Pancreas (tissue), 10 donors: ENCODE results near the gene MRPL4. TPM values are rescaled to one million over a fixed set of nuclear protein-coding genes. Genes with fewer than 3 reads are reported as not detected.
A peak's percentile ranks its signal among the peaks of the same experiment; 100 is the strongest.

ENCODE experiments used
- ATAC-seq, 4 donors: fragments of 200-7000 bp; cut with Tn5 transposase; one replicate each; pipeline versions ENCODE4 v1.8.0 to v1.9.1; 2020; ENCODE audit warnings: mild to moderate bottlenecking in 4 of 4, moderate library complexity in 4 of 4
- DNase-seq, 6 donors: peaks; one replicate each; pipeline ENCODE4 v3.0.0-alpha.2; 2020
- FAIRE-seq: peaks from 2 replicates; lab custom pipeline; 2012; peaks lifted over from hg19 to GRCh38; lab: Jason Lieb, UNC
- H3K27ac ChIP-seq, 4 donors: fragments of 200-600 bp; sonication (generic); 1 replicate in 3 of 4; 2 replicates in 1 of 4; pipeline versions ENCODE4 v1.5.0 to v1.8.0; 2020
- H3K27me3 ChIP-seq, 4 donors: fragments of 200-600 bp; one replicate each; pipeline ENCODE4 v1.8.0; 2021
- H3K36me3 ChIP-seq, 3 donors: fragments of 200-600 bp; sonication (generic) in 1 of 3; one replicate each; pipeline versions ENCODE4 v1.5.0 to v1.8.0; 2020 to 2021
- H3K4me1 ChIP-seq, 3 donors: fragments of 200-600 bp; one replicate each; pipeline ENCODE4 v1.8.0; 2021
- H3K4me3 ChIP-seq, 4 donors: fragments of 200-600 bp; sonication (generic) in 2 of 4; one replicate each; pipeline versions ENCODE4 v1.5.0 to v1.8.0; 2020 to 2021
- H3K9me3 ChIP-seq, 4 donors: fragments of 200-600 bp; one replicate each; pipeline ENCODE4 v1.8.0; 2021
- CTCF ChIP-seq, 4 donors: fragments of 200-600 bp; sonication (generic) in 3 of 4; IDR thresholded peaks; one replicate each; pipeline versions ENCODE4 v1.5.0 to v1.8.0; 2021; ENCODE audit warnings: antibody characterized with exemption in 4 of 4
- WGBS, 2 donors: extraction: QIAGEN DNeasy Blood & Tissue Kit; methylation state at CpG; one replicate each; pipeline ENCODE4 v1.1.7; 2013; 5-methylcytosine and 5-hydroxymethylcytosine counted together
- intact Hi-C, 3 donors: fragments of 100-400 bp; cut with DNase I; formaldehyde crosslinking; loops; one replicate each; pipeline versions ENCODE4 v1.11.1 to v1.14.2; 2022
- polyA plus RNA-seq, 2 donors: library from polyadenylated mRNA; stranded (reverse); fragments of 200-250 nt; gene quantifications; one replicate each; pipeline ENCODE4 v1.2.3, GENCODE V29; 2013
- total RNA-seq, 6 donors: library from RNA; stranded (reverse); fragmentation: NEBNext Ultra II Directional in 4 of 6; extraction: Animal tissue kit (Norgen Biotek cat#: 25700) in 4 of 6; gene quantifications; one replicate each; pipeline versions ENCODE4 v1.2.1 to v1.2.4, GENCODE V29; 2021 to 2023
- donor health status: healthy with polysubstance abuse.
- donor health status: DM: no; HTN: no; CAD: no; lungs with moderate emphysema.
- donor health status: DM: no; HTN: no; CAD: no.
- donor health status: control.
- donor health status: control.
- donor health status: Bipolar disorder and iron deficiency.
- donor health status: DM: yes; HTN: yes; CAD: no.
- donor health status: DM: no; HTN: no; CAD: no.
- donor health status: DM: no; HTN: no; CAD: no.
- donor health status: DM: yes; HTN: yes; CAD: no.

Gene MRPL4
- total and polyA plus RNA-seq, 8 donors: 9.9 to 34.4 (median 16.3) TPM

GRCh38 chr19:10224337-10224736 is 27.7 kb upstream of the MRPL4 start:
- Histone ChIP-seq H3K27ac (no peak overlapping the region), H3K36me3 (no peaks in the 10 kb centered on the region), H3K9me3 (no peaks in the 10 kb centered on the region), H3K27me3 (no peaks in the 10 kb centered on the region), H3K4me1 (no peaks in the 10 kb centered on the region), H3K4me3 (no peak overlapping the region)
- intact Hi-C loops: no loop called here
- DNase-seq: no peak
- no peak for FAIRE-seq
- ATAC-seq: no peak
- WGBS, 2 donors: 93 to 97% methylated on average over 23 of the region's 23 CpGs
- TF ChIP-seq CTCF (IDR thresholded peaks at IDR 0.05): no peak

GRCh38 chr19:10226021-10226375 is 26.0 kb upstream of the MRPL4 start:
- H3K27ac ChIP-seq: no peak overlapping the region
- no peak for TF ChIP-seq CTCF (IDR thresholded peaks at IDR 0.05)
- H3K9me3 ChIP-seq: no peaks in the 10 kb centered on the region
- H3K36me3 ChIP-seq: no peaks in the 10 kb centered on the region
- 76 to 88% methylated on average over 6 of the region's 6 CpGs for WGBS, 2 donors
- DNase-seq (no peak), FAIRE-seq (no peak), ATAC-seq (no peak)
- H3K4me1 ChIP-seq: no peaks in the 10 kb centered on the region
- no peak overlapping the region for H3K4me3 ChIP-seq
- no peaks in the 10 kb centered on the region for H3K27me3 ChIP-seq
- intact Hi-C loops: no loop called here

- FAIRE-seq: no peak
- H3K4me1 ChIP-seq: no peaks in the 10 kb centered on the region
- peak in 2 of 4 donors; percentile 2 to 5 for ATAC-seq
- no peaks in the 10 kb centered on the region for H3K9me3 ChIP-seq
- WGBS, 2 donors: 68 to 70% methylated on average over 10 to 13 of the region's 13 CpGs
- intact Hi-C loops: no loop called here
- H3K4me3 ChIP-seq: no peak overlapping the region
- H3K36me3 ChIP-seq: no peaks in the 10 kb centered on the region
- no peak overlapping the region for H3K27ac ChIP-seq
- no peaks in the 10 kb centered on the region for H3K27me3 ChIP-seq
- TF ChIP-seq CTCF (IDR thresholded peaks at IDR 0.05): no peak
- peak in 3 of 6 donors; percentile 32 to 43 (median 33) for DNase-seq
These were observed 25.5 kb upstream of the MRPL4 start for GRCh38 chr19:10226376-10227025.

- Histone ChIP-seq H3K4me1 (no peaks in the 10 kb centered on the region), H3K9me3 (no peaks in the 10 kb centered on the region), H3K27ac (no peak overlapping the region), H3K27me3 (no peaks in the 10 kb centered on the region), H3K4me3 (no peak overlapping the region), H3K36me3 (no peaks in the 10 kb centered on the region)
- ATAC-seq (no peak), DNase-seq (peak in 1 of 6 donors; percentile 64), FAIRE-seq (no peak)
- intact Hi-C loops: no loop called here
- TF ChIP-seq CTCF (IDR thresholded peaks at IDR 0.05): no peak
- 75 to 80% methylated on average over 26 to 28 of the region's 28 CpGs for WGBS, 2 donors
These were observed 24.7 kb upstream of the MRPL4 start for GRCh38 chr19:10227026-10227971.
